GM10266 (cell line): ENCODE results near the gene VPS41.

Experiments used
- DNase-seq: peaks from one replicate; pipeline ENCODE4 v3.0.0; 2012; ENCODE audit errors: extremely low spot score
- CTCF ChIP-seq: IDR thresholded peaks from 2 replicates; pipeline ENCODE4 v1.5.1; 2012; ENCODE audit warnings: mild to moderate bottlenecking, low read depth; ENCODE audit not compliant: control insufficient read depth, insufficient read depth; ENCODE audit errors: missing control alignments

VPS41 gene

GRCh38 chr7:38889872-38890432 is 19.0 kb downstream of the VPS41 start:
- no peak for DNase-seq
- no peak for TF ChIP-seq CTCF

- no peak for TF ChIP-seq CTCF
- no peak for DNase-seq
These were observed 19.9 kb downstream of the VPS41 start for GRCh38 chr7:38889079-38889478.

- DNase-seq = no peak
These were observed 22.7 kb downstream of the VPS41 start for GRCh38 chr7:38886265-38886664.

GRCh38 chr7:38883706-38884105 is 25.3 kb downstream of the VPS41 start:
- TF ChIP-seq CTCF = no peak
- no peak for DNase-seq

More at GRCh38 chr7:38886265-38886664, 22.7 kb downstream of the VPS41 start:
- TF ChIP-seq CTCF = no peak

GRCh38 chr7:38881947-38882684 is 26.9 kb downstream of the VPS41 start:
- no peak for DNase-seq
- no peak for TF ChIP-seq CTCF

GRCh38 chr7:38881015-38881414 is 28.0 kb downstream of the VPS41 start:
- TF ChIP-seq CTCF = no peak
- DNase-seq = no peak

- no peak for TF ChIP-seq CTCF
- no peak for DNase-seq
These were observed 28.5 kb downstream of the VPS41 start for GRCh38 chr7:38880454-38880853.
